Lung (tissue), 12 donors: ENCODE results near the gene SGCE. TPM values are rescaled to one million over a fixed set of nuclear protein-coding genes. Genes with fewer than 3 reads are reported as not detected.

Source experiments
- ATAC-seq: fragments of 200-7000 bp; cut with Tn5 transposase; one replicate; pipeline ENCODE4 v1.9.1; 2020; ENCODE audit warnings: moderate number of reproducible peaks; ENCODE audit not compliant: insufficient read depth, low FRiP score
- DNase-seq, 3 donors: peaks; one replicate each; pipeline ENCODE4 v3.0.0-alpha.2; 2013 to 2017
- H3K27ac ChIP-seq, 2 donors: one replicate each; pipeline ENCODE4 v1.5.1; 2013; ENCODE audit warnings: mild to moderate bottlenecking in 2 of 2, moderate library complexity in 2 of 2, control low read depth in 1 of 2, inconsistent platforms in 1 of 2, low read depth in 1 of 2, low read length in 1 of 2
- H3K27me3 ChIP-seq, 3 donors: one replicate each; pipeline ENCODE4 v1.5.1; 2013; ENCODE audit warnings: low read length in 2 of 3; ENCODE audit not compliant: control insufficient read depth in 3 of 3, insufficient read depth in 3 of 3
- H3K36me3 ChIP-seq, 4 donors: one replicate each; pipeline ENCODE4 v1.5.1; 2013; ENCODE audit warnings: low read length in 4 of 4, mild to moderate bottlenecking in 1 of 4, moderate library complexity in 1 of 4; ENCODE audit not compliant: control insufficient read depth in 4 of 4, insufficient read depth in 4 of 4
- H3K4me1 ChIP-seq, 5 donors: one replicate each; pipeline ENCODE4 v1.5.1; 2013; ENCODE audit warnings: low read length in 5 of 5, mild to moderate bottlenecking in 2 of 5, moderate library complexity in 1 of 5; ENCODE audit not compliant: control insufficient read depth in 5 of 5, insufficient read depth in 5 of 5
- H3K4me3 ChIP-seq: one replicate; pipeline ENCODE4 v1.5.1; 2013; ENCODE audit warnings: mild to moderate bottlenecking, control low read depth, moderate library complexity
- H3K9ac ChIP-seq, 2 donors: one replicate each; pipeline ENCODE4 v1.5.1; 2013; ENCODE audit warnings: low read length in 2 of 2, control low read depth in 1 of 2; ENCODE audit not compliant: insufficient read depth in 1 of 2
- H3K9me3 ChIP-seq, 4 donors: one replicate each; pipeline ENCODE4 v1.5.1; 2013; ENCODE audit warnings: low read length in 3 of 4, mild to moderate bottlenecking in 1 of 4, moderate library complexity in 1 of 4; ENCODE audit not compliant: control insufficient read depth in 4 of 4, insufficient read depth in 3 of 4
- CTCF ChIP-seq: IDR thresholded peaks from 2 replicates; pipeline ENCODE4 v1.5.1; 2012; ENCODE audit warnings: mild to moderate bottlenecking; ENCODE audit errors: control extremely low read depth, extremely low read depth
- WGBS, 2 donors: extraction: QIAGEN DNeasy Blood & Tissue Kit; methylation state at CpG; one replicate each; pipeline ENCODE4 v1.1.7; 2013; 5-methylcytosine and 5-hydroxymethylcytosine counted together
- polyA plus RNA-seq, 2 donors: library from polyadenylated mRNA; stranded (reverse); fragments of 200-250 nt; gene quantifications; one replicate each; pipeline ENCODE4 v1.2.1, GENCODE V29; 2013
- total RNA-seq, 2 donors: library from RNA; depleted of rRNA in 1 of 2; stranded (reverse); fragments of >200 nt in 1 of 2; gene quantifications; one replicate each; pipeline ENCODE4 v1.2.1, GENCODE V29; 2014 to 2021
- donor health status: control.
- donor health status: control.
- donor health status: Bipolar disorder and iron deficiency.
- donor health status: healthy.
- donor health status: DM: yes; HTN: yes; CAD: no.

The SGCE gene
- total and polyA plus RNA-seq, 4 donors: 22.9 to 171 (median 32.9) TPM

GRCh38 chr7:94676431-94676830 is 20.5 kb upstream of the SGCE start:
- H3K27me3 ChIP-seq: no peaks in the 10 kb centered on the region
- H3K4me3 ChIP-seq: no peak overlapping the region
- DNase-seq (no peak), ATAC-seq (no peak)
- no peaks in the 10 kb centered on the region for H3K4me1 ChIP-seq
- H3K9ac ChIP-seq: no peak overlapping the region
- no peak overlapping the region for H3K27ac ChIP-seq
- H3K36me3 ChIP-seq: no peaks in the 10 kb centered on the region
- no peaks in the 10 kb centered on the region for H3K9me3 ChIP-seq
- no peak for TF ChIP-seq CTCF
- 87 to 93% methylated on average over 3 of the region's 3 CpGs for WGBS, 2 donors

GRCh38 chr7:94675356-94675755 is 19.4 kb upstream of the SGCE start:
- Histone ChIP-seq H3K9ac (no peak overlapping the region), H3K27ac (no peak overlapping the region), H3K4me3 (no peak overlapping the region), H3K9me3 (no peaks in the 10 kb centered on the region), H3K27me3 (no peaks in the 10 kb centered on the region), H3K36me3 (no peaks in the 10 kb centered on the region), H3K4me1 (no peaks in the 10 kb centered on the region)
- 97% methylated on average over 8 of the region's 8 CpGs for WGBS, 2 donors
- ATAC-seq (no peak), DNase-seq (no peak)
- TF ChIP-seq CTCF: no peak

GRCh38 chr7:94671444-94672235 is 15.7 kb upstream of the SGCE start:
- ATAC-seq (no peak), DNase-seq (no peak)
- H3K9ac ChIP-seq: no peak overlapping the region
- no peak overlapping the region for H3K27ac ChIP-seq
- no peaks in the 10 kb centered on the region for H3K27me3 ChIP-seq
- no peaks in the 10 kb centered on the region for H3K36me3 ChIP-seq
- H3K4me1 ChIP-seq: no peaks in the 10 kb centered on the region
- H3K9me3 ChIP-seq: no peaks in the 10 kb centered on the region
- no peak for TF ChIP-seq CTCF
- WGBS, 2 donors: 86 to 90% methylated on average over 4 of the region's 4 CpGs
- no peak overlapping the region for H3K4me3 ChIP-seq
